Measurements from ENCODE around the gene TNFRSF25. TPM values are rescaled to one million over a fixed set of nuclear protein-coding genes. Genes with fewer than 3 reads are reported as not detected.

The TNFRSF25 gene
- total and polyA plus RNA-seq, 9 of the 15 experiments (the other 6 are each of a cell fraction or from before 2014, with no cell fraction given) = 0.24 to 0.49 TPM; not detected in 7

GRCh38 chr1:6441586-6441985 lies 24.4 kb downstream of the TNFRSF25 start:
- no TSS peak for BruUV-seq (replicated peaks)
- ChIA-PET CTCF (ENCODE audit: low intra/inter-chr PET ratio) (interaction anchor here (0.6 kb wide), 1 partner anchor 36 kb away, joined by 3 read pairs; no protein-coding TSS in a partner anchor), POLR2A (interaction anchor here (0.6 kb wide), 1 partner anchor 25 kb away, joined by 3 read pairs; no protein-coding TSS in a partner anchor)
- Histone ChIP-seq H2AFZ (ENCODE audit: low read depth, low read length) (no peak overlapping the region), H3K36me3 (ENCODE audit: control insufficient read depth, insufficient read depth, low read length) (no peaks in the 10 kb centered on the region; the same call in 2 of the 3 replicates), H3K4me3 (no peak overlapping the region), H3K9me1 (ENCODE audit: control insufficient read depth, insufficient read depth, low read length) (peaks cover 3% of the 10 kb centered on the region), H3K9ac (ENCODE audit: insufficient read depth in 1 of 2, low read depth in 2 of 2, low read length in 2 of 2) (no peak overlapping the region), H3K9me3 (replicated peaks; ENCODE audit: control insufficient read depth, insufficient read depth, low read depth, low read length) (no peaks in the 10 kb centered on the region), H3K4me1 (replicated peaks in 1 of 2; ENCODE audit: control insufficient read depth in 2 of 2, insufficient read depth in 2 of 2, low read length in 2 of 2) (peaks cover 0 to 38% of the 10 kb centered on the region in 2 experiments; a peak in 2 of 5 replicates), H3K27ac (ENCODE audit: extremely low read depth, low read depth, low read length) (no peak overlapping the region), H3K27me3 (ENCODE audit: control insufficient read depth in 2 of 2, insufficient read depth in 2 of 2, low read length in 2 of 2) (peaks cover 14 to 47% of the 10 kb centered on the region in 2 experiments; a peak in 4 of 5 replicates), H4K20me1 (replicated peaks; ENCODE audit: control insufficient read depth, insufficient read depth, low read length) (peaks cover 37% of the 10 kb centered on the region), H3K4me2 (ENCODE audit: insufficient read depth, low read length) (no peak overlapping the region), H3K79me2 (ENCODE audit: control insufficient read depth, insufficient read depth, low read length) (no peaks in the 10 kb centered on the region)
- ATAC-seq (no peak), DNase-seq (ENCODE audit: extremely low read depth in 1 of 4, low spot score in 3 of 4) (no peak), FAIRE-seq (no peak)
- 27% methylated on average over 7 of the region's 7 CpGs for WGBS (ENCODE audit: insufficient coverage, low coverage, missing lambda C conversion rate)
- in situ Hi-C loops (cut with MboI) = no loop called here
- TF ChIP-seq, protein P1, sequence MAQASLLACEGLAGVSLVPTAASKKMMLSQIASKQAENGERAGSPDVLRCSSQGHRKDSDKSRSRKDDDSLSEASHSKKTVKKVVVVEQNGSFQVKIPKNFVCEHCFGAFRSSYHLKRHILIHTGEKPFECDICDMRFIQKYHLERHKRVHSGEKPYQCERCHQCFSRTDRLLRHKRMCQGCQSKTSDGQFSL (CRISPR knock-in tag; IDR thresholded peaks at IDR 0.05) = peak; percentile 17; the same call in 1 of the 2 replicates
- TF ChIP-seq, protein P1 (tag; IDR thresholded peaks at IDR 0.05) = no peak
- TF ChIP-seq THRA (IDR thresholded peaks at IDR 0.05) (no peak), SPI1 (IDR thresholded peaks at IDR 0.05; ENCODE audit: borderline replicate concordance, low read depth, low read length) (no peak)
- intact Hi-C loops (cut with micrococcal nuclease) = no loop called here
